ENCODE measurements around the gene ZNF844.

Gene ZNF844

DNA sequence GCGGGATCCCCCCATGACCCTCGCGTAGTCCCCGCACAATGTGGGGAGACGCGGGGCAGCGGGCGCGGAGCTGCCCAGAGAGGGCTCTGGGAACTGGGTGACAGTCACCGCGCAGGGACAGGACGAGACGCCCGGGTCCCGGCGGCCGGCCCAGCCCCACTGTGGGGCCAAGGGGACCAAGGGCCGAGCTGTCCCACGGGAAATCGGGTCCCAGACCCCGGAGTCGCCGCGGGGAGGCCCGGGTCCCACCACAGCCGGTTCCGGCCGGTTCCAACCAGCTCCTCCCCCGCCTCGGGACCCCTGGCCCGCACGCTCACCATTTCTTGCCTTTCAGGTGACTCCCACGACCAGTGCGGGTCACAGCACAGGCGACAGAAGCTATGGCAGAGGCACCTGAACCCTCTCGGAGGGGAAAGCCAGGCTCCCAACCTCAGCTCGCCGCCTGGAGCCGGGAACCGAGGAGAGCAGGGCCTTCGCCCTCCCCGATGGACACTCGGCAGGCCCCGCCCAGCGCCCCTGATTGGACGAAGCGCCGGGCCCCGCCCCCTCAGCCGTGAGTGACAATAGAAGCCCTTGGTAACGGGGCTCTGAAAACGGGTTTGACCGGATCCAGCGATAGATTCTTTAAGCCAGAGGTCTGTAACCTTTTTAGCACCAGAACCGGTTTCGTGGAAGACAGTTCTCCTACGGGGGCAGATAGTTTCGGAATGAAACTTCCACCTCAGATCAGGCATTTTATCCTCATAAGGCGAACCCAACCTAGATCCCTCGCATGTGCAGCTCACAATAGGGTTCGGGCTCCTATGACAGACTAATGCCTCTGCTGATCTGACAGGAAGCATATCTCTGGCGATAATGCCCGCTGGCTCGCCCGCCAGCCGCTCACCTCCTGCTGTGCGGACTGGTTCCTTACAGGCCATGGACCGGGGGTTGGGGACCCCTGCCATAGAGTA, 29.0 kb upstream of the ZNF844 start, which contains the start of gene ZNF433 (continued):
- TF ChIP-seq ZNF350 (tag by site-specific recombination; IDR thresholded peaks at IDR 0.05) (no peak), ZNF623 (tag by site-specific recombination; IDR thresholded peaks at IDR 0.05) (no peak), ZNF292 (tag by site-specific recombination; IDR thresholded peaks at IDR 0.05; ENCODE audit: borderline replicate concordance, low read depth) (no peak), SCRT1 (tag by site-specific recombination; IDR thresholded peaks at IDR 0.05; ENCODE audit: borderline replicate concordance) (no peak), ZNF645 (tag by site-specific recombination; IDR thresholded peaks at IDR 0.05) (no peak), YY1 (tag by site-specific recombination; IDR thresholded peaks at IDR 0.05) (no peak), ZNF24 (tag by site-specific recombination; IDR thresholded peaks at IDR 0.05) (no peak), ZNF211 (tag by site-specific recombination; IDR thresholded peaks at IDR 0.05; ENCODE audit: low read depth) (no peak), SETDB1 (IDR thresholded peaks at IDR 0.05; ENCODE audit: insufficient read length, low read length) (no peak), ZNF223 (tag by site-specific recombination; IDR thresholded peaks at IDR 0.05) (no peak), ZNF768 (tag by site-specific recombination; IDR thresholded peaks at IDR 0.05) (no peak), SALL2 (tag by site-specific recombination; IDR thresholded peaks at IDR 0.05; ENCODE audit: borderline replicate concordance) (no peak), GLIS1 (tag by site-specific recombination; IDR thresholded peaks at IDR 0.05) (peak; percentile 42), ZNF785 (tag by site-specific recombination; IDR thresholded peaks at IDR 0.05) (no peak), ZNF473 (tag by site-specific recombination; IDR thresholded peaks at IDR 0.05) (no peak), ZFP69B (tag by site-specific recombination; IDR thresholded peaks at IDR 0.05) (peak; percentile 89), ZNF248 (tag by site-specific recombination; IDR thresholded peaks at IDR 0.05) (no peak), KLF8 (tag by site-specific recombination; IDR thresholded peaks at IDR 0.05) (0 out of 2 replicates have a peak, but pooled peaks have one; percentile 26), KLF16 (tag by site-specific recombination; IDR thresholded peaks at IDR 0.05) (peak; percentile 45; the same call in 1 of the 2 replicates), ZNF830 (tag by site-specific recombination; IDR thresholded peaks at IDR 0.05; ENCODE audit: low read depth) (no peak), ZNF76 (tag by site-specific recombination; IDR thresholded peaks at IDR 0.05; ENCODE audit: borderline replicate concordance, low read depth) (peak; percentile 43; the same call in 1 of the 2 replicates), ZNF555 (tag by site-specific recombination; conservative IDR thresholded peaks at IDR 0.05) (no peak)
- TF ChIP-seq, protein P1, sequence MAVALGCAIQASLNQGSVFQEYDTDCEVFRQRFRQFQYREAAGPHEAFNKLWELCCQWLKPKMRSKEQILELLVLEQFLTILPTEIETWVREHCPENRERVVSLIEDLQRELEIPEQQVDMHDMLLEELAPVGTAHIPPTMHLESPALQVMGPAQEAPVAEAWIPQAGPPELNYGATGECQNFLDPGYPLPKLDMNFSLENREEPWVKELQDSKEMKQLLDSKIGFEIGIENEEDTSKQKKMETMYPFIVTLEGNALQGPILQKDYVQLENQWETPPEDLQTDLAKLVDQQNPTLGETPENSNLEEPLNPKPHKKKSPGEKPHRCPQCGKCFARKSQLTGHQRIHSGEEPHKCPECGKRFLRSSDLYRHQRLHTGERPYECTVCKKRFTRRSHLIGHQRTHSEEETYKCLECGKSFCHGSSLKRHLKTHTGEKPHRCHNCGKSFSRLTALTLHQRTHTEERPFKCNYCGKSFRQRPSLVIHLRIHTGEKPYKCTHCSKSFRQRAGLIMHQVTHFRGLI (tag by site-specific recombination; IDR thresholded peaks at IDR 0.05), result no peak
- TF ChIP-seq, protein P2, sequence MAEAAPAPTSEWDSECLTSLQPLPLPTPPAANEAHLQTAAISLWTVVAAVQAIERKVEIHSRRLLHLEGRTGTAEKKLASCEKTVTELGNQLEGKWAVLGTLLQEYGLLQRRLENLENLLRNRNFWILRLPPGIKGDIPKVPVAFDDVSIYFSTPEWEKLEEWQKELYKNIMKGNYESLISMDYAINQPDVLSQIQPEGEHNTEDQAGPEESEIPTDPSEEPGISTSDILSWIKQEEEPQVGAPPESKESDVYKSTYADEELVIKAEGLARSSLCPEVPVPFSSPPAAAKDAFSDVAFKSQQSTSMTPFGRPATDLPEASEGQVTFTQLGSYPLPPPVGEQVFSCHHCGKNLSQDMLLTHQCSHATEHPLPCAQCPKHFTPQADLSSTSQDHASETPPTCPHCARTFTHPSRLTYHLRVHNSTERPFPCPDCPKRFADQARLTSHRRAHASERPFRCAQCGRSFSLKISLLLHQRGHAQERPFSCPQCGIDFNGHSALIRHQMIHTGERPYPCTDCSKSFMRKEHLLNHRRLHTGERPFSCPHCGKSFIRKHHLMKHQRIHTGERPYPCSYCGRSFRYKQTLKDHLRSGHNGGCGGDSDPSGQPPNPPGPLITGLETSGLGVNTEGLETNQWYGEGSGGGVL (tag by site-specific recombination; IDR thresholded peaks at IDR 0.05), result no peak
- TF ChIP-seq, protein P3, sequence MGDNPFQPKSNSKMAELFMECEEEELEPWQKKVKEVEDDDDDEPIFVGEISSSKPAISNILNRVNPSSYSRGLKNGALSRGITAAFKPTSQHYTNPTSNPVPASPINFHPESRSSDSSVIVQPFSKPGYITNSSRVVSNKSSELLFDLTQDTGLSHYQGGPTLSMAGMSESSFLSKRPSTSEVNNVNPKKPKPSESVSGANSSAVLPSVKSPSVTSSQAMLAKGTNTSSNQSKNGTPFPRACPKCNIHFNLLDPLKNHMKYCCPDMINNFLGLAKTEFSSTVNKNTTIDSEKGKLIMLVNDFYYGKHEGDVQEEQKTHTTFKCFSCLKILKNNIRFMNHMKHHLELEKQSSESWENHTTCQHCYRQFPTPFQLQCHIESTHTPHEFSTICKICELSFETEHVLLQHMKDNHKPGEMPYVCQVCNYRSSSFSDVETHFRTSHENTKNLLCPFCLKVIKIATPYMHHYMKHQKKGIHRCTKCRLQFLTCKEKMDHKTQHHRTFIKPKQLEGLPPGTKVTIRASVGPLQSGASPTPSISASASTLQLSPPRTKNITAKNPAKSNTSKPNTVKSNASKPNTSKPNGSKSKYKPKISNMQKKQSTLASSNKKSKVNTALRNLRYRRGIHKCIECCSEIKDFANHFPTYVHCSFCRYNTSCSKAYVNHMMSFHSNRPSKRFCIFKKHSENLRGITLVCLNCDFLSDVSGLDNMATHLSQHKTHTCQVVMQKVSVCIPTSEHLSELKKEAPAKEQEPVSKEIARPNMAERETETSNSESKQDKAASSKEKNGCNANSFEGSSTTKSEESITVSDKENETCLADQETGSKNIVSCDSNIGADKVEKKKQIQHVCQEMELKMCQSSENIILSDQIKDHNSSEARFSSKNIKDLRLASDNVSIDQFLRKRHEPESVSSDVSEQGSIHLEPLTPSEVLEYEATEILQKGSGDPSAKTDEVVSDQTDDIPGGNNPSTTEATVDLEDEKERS (tag by site-specific recombination; IDR thresholded peaks at IDR 0.05), result no peak
- TF ChIP-seq, protein P4, sequence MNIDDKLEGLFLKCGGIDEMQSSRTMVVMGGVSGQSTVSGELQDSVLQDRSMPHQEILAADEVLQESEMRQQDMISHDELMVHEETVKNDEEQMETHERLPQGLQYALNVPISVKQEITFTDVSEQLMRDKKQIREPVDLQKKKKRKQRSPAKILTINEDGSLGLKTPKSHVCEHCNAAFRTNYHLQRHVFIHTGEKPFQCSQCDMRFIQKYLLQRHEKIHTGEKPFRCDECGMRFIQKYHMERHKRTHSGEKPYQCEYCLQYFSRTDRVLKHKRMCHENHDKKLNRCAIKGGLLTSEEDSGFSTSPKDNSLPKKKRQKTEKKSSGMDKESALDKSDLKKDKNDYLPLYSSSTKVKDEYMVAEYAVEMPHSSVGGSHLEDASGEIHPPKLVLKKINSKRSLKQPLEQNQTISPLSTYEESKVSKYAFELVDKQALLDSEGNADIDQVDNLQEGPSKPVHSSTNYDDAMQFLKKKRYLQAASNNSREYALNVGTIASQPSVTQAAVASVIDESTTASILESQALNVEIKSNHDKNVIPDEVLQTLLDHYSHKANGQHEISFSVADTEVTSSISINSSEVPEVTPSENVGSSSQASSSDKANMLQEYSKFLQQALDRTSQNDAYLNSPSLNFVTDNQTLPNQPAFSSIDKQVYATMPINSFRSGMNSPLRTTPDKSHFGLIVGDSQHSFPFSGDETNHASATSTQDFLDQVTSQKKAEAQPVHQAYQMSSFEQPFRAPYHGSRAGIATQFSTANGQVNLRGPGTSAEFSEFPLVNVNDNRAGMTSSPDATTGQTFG (tag by site-specific recombination; IDR thresholded peaks at IDR 0.05; ENCODE audit: borderline replicate concordance), result no peak
